ENCODE results near the gene LIX1L. TPM values are rescaled to one million over a fixed set of nuclear protein-coding genes. Genes with fewer than 3 reads are reported as not detected.

LIX1L gene
- total and polyA plus RNA-seq, 9 donors: 28.7 to 102 (median 69.4) TPM

DNA sequence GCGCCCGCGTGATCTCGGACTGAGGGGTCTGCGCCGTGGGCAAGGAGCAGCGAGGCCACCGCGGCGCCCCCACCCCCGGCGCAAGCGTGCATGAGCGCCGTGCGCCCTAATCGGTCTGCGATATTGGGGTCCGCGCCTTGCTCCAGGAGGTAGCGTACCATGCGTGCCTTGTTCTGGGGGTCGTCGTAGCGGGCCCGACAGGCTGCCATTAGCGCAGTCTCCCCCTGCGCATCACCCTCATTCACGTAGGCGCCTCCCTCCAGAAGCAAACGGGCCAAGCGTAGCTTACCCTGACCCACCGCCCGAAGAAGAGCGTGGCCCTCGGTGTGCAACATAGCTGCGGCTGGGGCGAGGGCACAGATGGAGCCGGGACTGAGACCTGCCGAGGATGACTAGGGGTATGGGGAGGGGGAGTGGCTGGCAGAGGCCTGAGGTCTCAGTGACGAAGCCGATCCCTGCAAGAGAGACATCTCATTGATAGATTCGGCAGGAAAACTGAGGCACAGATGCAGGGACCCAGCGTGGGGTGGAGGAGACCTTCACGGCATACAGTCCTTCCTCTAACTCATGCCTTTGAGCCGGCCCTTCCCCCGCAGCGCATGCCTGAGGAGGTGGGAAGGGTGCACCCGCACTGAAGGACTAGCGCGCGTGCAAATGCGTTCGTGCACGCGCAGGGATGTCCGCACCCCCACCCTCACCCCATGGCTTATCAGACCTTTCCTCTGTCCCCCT, 3.8 kb upstream of the LIX1L start:
- H3K36me3 ChIP-seq: no peaks in the 10 kb centered on the region
- intact Hi-C loops (cut with DNase I): loop anchor here in 3 of 4 donors (5.0 kb wide), 2 partner anchors 34 to 44 kb away; partner anchors contain the start of genes PEX11B (in 2 of the 3) and RBM8A (in 1 of the 3)
- no peaks in the 10 kb centered on the region for H3K9me3 ChIP-seq
- DNase-seq: peak; percentile 66 to 74 (median 69)
- H3K4me3 ChIP-seq: peak overlapping the region; percentile 58
- WGBS, 3 donors: 0 to 1% (median 0%) methylated on average over 43 to 57 of the region's 57 CpGs
- H3K4me1 ChIP-seq (ENCODE audit: insufficient read depth): peaks cover 1% of the 10 kb centered on the region
- peak overlapping the region; percentile 87 to 91 for H3K27ac ChIP-seq
- TF ChIP-seq, protein P1, sequence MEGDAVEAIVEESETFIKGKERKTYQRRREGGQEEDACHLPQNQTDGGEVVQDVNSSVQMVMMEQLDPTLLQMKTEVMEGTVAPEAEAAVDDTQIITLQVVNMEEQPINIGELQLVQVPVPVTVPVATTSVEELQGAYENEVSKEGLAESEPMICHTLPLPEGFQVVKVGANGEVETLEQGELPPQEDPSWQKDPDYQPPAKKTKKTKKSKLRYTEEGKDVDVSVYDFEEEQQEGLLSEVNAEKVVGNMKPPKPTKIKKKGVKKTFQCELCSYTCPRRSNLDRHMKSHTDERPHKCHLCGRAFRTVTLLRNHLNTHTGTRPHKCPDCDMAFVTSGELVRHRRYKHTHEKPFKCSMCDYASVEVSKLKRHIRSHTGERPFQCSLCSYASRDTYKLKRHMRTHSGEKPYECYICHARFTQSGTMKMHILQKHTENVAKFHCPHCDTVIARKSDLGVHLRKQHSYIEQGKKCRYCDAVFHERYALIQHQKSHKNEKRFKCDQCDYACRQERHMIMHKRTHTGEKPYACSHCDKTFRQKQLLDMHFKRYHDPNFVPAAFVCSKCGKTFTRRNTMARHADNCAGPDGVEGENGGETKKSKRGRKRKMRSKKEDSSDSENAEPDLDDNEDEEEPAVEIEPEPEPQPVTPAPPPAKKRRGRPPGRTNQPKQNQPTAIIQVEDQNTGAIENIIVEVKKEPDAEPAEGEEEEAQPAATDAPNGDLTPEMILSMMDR (IDR thresholded peaks at IDR 0.05): no peak
- TF ChIP-seq POLR2A (IDR thresholded peaks at IDR 0.05) (no peak), EP300 (IDR thresholded peaks at IDR 0.05) (no peak)
- no peaks in the 10 kb centered on the region for H3K27me3 ChIP-seq

DNA sequence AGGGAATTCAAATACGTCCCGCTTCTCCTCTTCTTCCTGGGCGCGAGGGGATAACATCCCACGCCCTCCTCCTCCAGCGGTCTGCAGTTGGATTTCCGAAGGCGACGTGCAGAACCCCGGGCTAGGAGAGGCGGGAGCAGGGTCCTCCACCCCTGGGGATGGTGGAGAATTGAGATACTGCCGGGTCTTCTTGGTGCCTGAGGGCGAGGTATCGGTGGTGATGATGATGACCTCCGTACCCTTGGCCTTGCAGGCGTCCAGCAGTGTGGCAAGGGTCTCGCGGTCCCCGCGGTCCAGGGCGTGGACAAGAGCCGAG, 3.2 kb upstream of the LIX1L start:
- Histone ChIP-seq H3K36me3 (no peaks in the 10 kb centered on the region), H3K4me3 (peak overlapping the region; percentile 58), H3K9me3 (no peaks in the 10 kb centered on the region), H3K27me3 (no peaks in the 10 kb centered on the region), H3K27ac (peak overlapping the region; percentile 87 to 91), H3K4me1 (ENCODE audit: insufficient read depth) (peaks cover 1% of the 10 kb centered on the region)
- WGBS, 3 donors: 0 to 1% (median 0%) methylated on average over 16 to 22 of the region's 22 CpGs
- intact Hi-C loops (cut with DNase I): loop anchor here in 3 of 4 donors (5.0 kb wide), 2 partner anchors 34 to 44 kb away; partner anchors contain the start of genes PEX11B (in 2 of the 3) and RBM8A (in 1 of the 3)
- TF ChIP-seq EP300 (IDR thresholded peaks at IDR 0.05) (no peak), POLR2A (IDR thresholded peaks at IDR 0.05) (no peak)
- TF ChIP-seq, protein P1 (IDR thresholded peaks at IDR 0.05): no peak
- peak in 3 of 5 donors; percentile 29 to 65 (median 62) for DNase-seq

DNA sequence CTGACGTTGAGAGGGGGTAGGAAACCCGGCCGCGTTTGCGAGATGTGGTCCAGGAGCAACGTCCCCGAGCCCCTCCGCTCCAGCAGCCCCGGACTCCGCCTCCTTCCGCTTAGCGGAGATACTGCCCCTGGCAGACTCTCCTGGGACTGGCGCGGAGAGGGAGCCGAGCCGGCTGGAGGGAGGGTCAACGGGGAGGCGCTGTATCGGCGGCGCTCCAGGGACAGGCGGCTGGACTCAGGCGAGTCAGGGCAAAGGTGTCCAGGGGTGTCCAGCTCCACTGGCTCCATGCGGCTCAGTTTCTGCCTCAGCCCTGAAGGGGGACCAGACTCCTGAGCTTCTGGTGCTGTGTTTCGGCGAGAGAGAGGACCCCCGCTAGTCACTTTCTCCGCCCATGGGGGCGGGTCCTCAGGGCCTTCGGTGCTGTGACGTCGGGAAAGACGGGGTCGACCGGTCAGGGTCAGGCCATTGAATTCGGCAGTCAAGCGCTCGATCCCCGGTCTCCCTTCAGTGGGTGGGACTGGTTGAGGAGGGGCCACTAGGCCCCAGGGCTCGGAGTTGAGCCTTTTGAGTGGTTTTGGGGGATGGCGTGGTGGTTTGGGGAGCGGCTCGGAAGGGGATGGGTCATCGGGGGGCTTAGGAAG, 2.8 kb upstream of the LIX1L start:
- peak; percentile 90 to 92 (median 91) for DNase-seq
- intact Hi-C loops (cut with DNase I): loop anchor here in 3 of 4 donors (5.0 kb wide), 2 partner anchors 33 to 43 kb away; partner anchors contain the start of genes PEX11B (in 2 of the 3) and RBM8A (in 1 of the 3)

DNA sequence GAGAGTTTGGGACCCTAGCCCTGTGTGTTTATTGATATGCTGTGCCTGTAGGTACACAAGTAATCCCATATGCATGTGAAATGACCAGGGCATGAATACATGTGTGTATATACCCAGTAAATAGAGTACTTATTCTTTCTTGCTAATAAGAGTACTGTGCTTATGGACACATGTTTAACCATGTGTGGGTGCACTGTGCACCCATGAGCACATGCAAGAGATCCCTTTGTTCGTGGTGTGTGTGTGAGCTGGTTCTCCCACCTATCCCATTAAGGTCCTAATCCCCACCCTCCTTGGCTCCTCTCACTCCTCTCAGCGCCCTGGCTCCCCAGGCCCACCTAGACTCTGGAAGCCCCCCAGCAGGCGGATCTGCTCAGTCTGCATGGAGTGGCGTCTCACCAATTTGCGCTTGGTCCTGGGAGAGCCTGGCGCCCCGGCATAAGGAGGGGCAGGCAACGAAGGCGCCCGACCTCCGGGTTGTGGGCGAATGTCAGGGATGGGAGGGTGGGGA, 2.2 kb upstream of the LIX1L start:
- Histone ChIP-seq H3K27ac (peak overlapping the region; percentile 87 to 91), H3K4me3 (peak overlapping the region; percentile 58), H3K9me3 (no peaks in the 10 kb centered on the region), H3K36me3 (no peaks in the 10 kb centered on the region), H3K27me3 (no peaks in the 10 kb centered on the region), H3K4me1 (ENCODE audit: insufficient read depth) (peaks cover 4% of the 10 kb centered on the region)
- intact Hi-C loops (cut with DNase I): loop anchor here in 3 of 4 donors (5.0 kb wide), 2 partner anchors 33 to 43 kb away; partner anchors contain the start of genes PEX11B (in 2 of the 3) and RBM8A (in 1 of the 3)
- TF ChIP-seq POLR2A (IDR thresholded peaks at IDR 0.05): no peak
- TF ChIP-seq, protein P1 (IDR thresholded peaks at IDR 0.05): no peak
- TF ChIP-seq EP300 (IDR thresholded peaks at IDR 0.05): no peak
- WGBS, 3 donors: 6 to 7% (median 7%) methylated on average over 12 of the region's 12 CpGs
- DNase-seq: no peak

More for the DNA sequence above, 2.8 kb upstream of the LIX1L start:
- H3K36me3 ChIP-seq: no peaks in the 10 kb centered on the region
- H3K9me3 ChIP-seq: no peaks in the 10 kb centered on the region
- peaks cover 1% of the 10 kb centered on the region for H3K4me1 ChIP-seq (ENCODE audit: insufficient read depth)
- WGBS, 3 donors: 0 to 2% (median 0%) methylated on average over 40 to 44 of the region's 44 CpGs
- no peak for TF ChIP-seq EP300 (IDR thresholded peaks at IDR 0.05)
- TF ChIP-seq, protein P1 (IDR thresholded peaks at IDR 0.05): peak; percentile 22 to 45 (median 34)
- peak; percentile 85 for TF ChIP-seq POLR2A (IDR thresholded peaks at IDR 0.05)
- peak overlapping the region; percentile 87 to 91 for H3K27ac ChIP-seq
- H3K27me3 ChIP-seq: no peaks in the 10 kb centered on the region
- peak overlapping the region; percentile 58 for H3K4me3 ChIP-seq
